Vagina (tissue), 2 donors: ENCODE results near the gene EFEMP2. TPM values are rescaled to one million over a fixed set of nuclear protein-coding genes. Genes with fewer than 3 reads are reported as not detected.

Source experiments
- DNase-seq, 2 donors: peaks; one replicate each; pipeline ENCODE4 v3.0.0-alpha.2; 2017; ENCODE audit errors: extremely low spot score in 2 of 2
- H3K27ac ChIP-seq: fragments of 200-600 bp; sonication (generic); one replicate; pipeline ENCODE4 v1.5.1; 2019
- H3K27me3 ChIP-seq: fragments of 200-600 bp; sonication (generic); one replicate; pipeline ENCODE4 v1.5.1; 2019
- H3K36me3 ChIP-seq, 2 donors: fragments of 200-600 bp; sonication (generic); one replicate each; pipeline ENCODE4 v1.5.1; 2017 to 2019
- H3K4me1 ChIP-seq: fragments of 200-600 bp; sonication (generic); one replicate; pipeline ENCODE4 v1.5.1; 2019
- H3K4me3 ChIP-seq, 2 donors: fragments of 200-600 bp; sonication (generic); 1 replicate in 1 of 2; 2 replicates in 1 of 2; pipeline ENCODE4 v1.5.1; 2016 to 2019
- H3K9me3 ChIP-seq: fragments of 200-600 bp; sonication (generic); one replicate; pipeline ENCODE4 v1.5.1; 2019
- POLR2A ChIP-seq, 2 donors: fragments of 450-650 bp; IDR thresholded peaks; one replicate each; pipeline ENCODE4 v1.6.1; 2017; ENCODE audit warnings: antibody characterized with exemption in 2 of 2, mild to moderate bottlenecking in 2 of 2, moderate library complexity in 2 of 2
- POLR2AphosphoS5 ChIP-seq, 2 donors: sonication (generic); formaldehyde crosslinking; IDR thresholded peaks; one replicate each; pipeline ENCODE4 v1.9.0; 2017; ENCODE audit warnings: antibody characterized with exemption in 2 of 2, mild to moderate bottlenecking in 2 of 2, low read depth in 1 of 2; ENCODE audit not compliant: insufficient read depth in 1 of 2
- intact Hi-C: fragments of 100-400 bp; cut with DNase I; formaldehyde crosslinking; loops from one replicate; pipeline ENCODE4 v1.15.1; 2023
- total RNA-seq: library from RNA; depleted of rRNA; stranded (reverse); fragments of >200 nt; gene quantifications from one replicate; pipeline ENCODE4 v1.2.3, GENCODE V29; 2016
- TF ChIP-seq, protein P1 (sequence below), 3 experiments: fragments of 450-650 bp in 2 of 3; fragments of 200-600 bp in 1 of 3; sonication (generic) in 1 of 3; IDR thresholded peaks; one replicate each; pipeline ENCODE4 v1.5.1; 2017 to 2019; ENCODE audit warnings: antibody characterized with exemption in 3 of 3, mild to moderate bottlenecking in 2 of 3, moderate library complexity in 2 of 3

Gene EFEMP2
- total RNA-seq, 1 donor from 2014 or later: 57.9 TPM

DNA sequence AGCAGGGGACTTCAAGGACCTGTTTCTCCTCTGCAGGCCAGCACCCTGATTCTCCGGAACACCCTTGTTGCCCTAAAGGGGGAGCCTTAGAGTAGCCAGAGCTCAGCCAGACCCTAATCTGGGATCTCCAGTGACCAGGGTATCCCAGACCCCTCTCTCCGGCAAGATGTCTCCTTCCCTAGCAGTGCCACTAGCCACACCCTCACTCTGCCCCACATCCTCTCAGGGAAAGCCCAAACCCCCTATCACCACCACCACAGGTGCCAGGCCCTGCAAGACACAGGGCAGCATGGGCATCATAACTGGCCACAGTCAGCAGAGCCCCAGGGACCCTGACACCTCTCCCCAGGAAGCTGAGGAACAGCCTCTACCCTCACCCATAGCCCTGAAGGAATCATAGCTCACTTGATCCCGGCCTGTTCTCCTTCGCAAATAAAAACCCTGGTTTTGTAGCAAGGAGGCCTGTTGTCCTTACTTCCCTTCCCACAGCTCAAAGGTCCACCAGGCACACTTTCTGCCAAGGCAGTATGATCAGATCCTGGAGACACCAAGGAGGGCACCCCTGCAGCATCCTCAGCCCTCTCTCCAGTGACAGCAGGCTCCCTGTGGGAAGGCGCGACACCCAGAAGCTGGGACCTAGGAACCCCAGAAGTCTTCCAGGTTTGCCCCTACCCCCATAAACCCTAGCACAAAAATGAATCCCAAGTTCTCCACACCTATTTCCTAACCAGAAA is 19.2 kb downstream of the EFEMP2 start:
- intact Hi-C loops: no loop called here
- Histone ChIP-seq H3K9me3 (no peaks in the 10 kb centered on the region), H3K27ac (no peak overlapping the region), H3K4me3 (no peak overlapping the region), H3K36me3 (peaks cover 0 to 49% of the 10 kb centered on the region in 2 donors), H3K4me1 (peaks cover 18% of the 10 kb centered on the region), H3K27me3 (no peaks in the 10 kb centered on the region)
- no peak for DNase-seq
- TF ChIP-seq, protein P1, sequence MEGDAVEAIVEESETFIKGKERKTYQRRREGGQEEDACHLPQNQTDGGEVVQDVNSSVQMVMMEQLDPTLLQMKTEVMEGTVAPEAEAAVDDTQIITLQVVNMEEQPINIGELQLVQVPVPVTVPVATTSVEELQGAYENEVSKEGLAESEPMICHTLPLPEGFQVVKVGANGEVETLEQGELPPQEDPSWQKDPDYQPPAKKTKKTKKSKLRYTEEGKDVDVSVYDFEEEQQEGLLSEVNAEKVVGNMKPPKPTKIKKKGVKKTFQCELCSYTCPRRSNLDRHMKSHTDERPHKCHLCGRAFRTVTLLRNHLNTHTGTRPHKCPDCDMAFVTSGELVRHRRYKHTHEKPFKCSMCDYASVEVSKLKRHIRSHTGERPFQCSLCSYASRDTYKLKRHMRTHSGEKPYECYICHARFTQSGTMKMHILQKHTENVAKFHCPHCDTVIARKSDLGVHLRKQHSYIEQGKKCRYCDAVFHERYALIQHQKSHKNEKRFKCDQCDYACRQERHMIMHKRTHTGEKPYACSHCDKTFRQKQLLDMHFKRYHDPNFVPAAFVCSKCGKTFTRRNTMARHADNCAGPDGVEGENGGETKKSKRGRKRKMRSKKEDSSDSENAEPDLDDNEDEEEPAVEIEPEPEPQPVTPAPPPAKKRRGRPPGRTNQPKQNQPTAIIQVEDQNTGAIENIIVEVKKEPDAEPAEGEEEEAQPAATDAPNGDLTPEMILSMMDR (IDR thresholded peaks at IDR 0.05): no peak
- TF ChIP-seq POLR2AphosphoS5 (IDR thresholded peaks at IDR 0.05; ENCODE audit: insufficient read depth in 1 of 2, low read depth in 1 of 2) (no peak), POLR2A (IDR thresholded peaks at IDR 0.05) (no peak)

DNA sequence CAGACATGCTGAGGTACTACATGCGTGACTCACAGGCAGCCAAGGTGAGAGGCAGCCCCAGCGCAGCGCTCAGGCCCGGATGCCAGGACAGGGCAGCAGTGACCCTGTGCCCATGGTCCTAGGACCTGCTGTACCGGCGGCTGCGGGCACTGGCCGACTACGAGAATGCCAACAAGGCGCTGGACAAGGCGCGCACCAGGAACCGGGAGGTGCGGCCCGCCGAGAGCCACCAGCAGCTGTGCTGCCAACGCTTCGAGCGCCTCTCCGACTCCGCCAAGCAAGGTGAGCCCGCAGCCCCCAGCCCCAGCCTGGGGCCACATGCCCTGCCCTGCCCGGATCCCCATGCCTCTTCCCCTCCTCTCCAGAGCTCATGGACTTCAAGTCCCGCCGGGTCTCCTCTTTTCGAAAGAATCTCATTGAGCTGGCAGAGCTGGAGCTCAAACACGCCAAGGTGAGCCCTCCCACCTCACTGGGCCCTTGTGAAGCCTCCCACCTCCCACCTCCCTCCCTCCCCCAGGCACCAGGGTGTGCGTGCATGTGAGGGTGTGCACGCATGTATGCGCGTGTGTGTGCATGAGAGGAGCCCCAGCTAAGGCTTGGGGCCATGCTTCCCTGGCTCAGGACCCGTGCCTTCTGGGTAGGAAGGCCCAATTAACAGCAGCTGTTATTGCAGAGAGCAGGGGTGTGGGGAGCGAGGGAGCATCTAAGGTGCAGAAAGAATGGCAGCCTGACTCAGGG is 19.9 kb downstream of the EFEMP2 start:
- intact Hi-C loops: no loop called here
- Histone ChIP-seq H3K4me3 (no peak overlapping the region), H3K27me3 (no peaks in the 10 kb centered on the region), H3K36me3 (peaks cover 0 to 49% of the 10 kb centered on the region in 2 donors), H3K27ac (no peak overlapping the region), H3K4me1 (peaks cover 18% of the 10 kb centered on the region), H3K9me3 (no peaks in the 10 kb centered on the region)
- no peak for DNase-seq
- TF ChIP-seq, protein P1 (IDR thresholded peaks at IDR 0.05): no peak

DNA sequence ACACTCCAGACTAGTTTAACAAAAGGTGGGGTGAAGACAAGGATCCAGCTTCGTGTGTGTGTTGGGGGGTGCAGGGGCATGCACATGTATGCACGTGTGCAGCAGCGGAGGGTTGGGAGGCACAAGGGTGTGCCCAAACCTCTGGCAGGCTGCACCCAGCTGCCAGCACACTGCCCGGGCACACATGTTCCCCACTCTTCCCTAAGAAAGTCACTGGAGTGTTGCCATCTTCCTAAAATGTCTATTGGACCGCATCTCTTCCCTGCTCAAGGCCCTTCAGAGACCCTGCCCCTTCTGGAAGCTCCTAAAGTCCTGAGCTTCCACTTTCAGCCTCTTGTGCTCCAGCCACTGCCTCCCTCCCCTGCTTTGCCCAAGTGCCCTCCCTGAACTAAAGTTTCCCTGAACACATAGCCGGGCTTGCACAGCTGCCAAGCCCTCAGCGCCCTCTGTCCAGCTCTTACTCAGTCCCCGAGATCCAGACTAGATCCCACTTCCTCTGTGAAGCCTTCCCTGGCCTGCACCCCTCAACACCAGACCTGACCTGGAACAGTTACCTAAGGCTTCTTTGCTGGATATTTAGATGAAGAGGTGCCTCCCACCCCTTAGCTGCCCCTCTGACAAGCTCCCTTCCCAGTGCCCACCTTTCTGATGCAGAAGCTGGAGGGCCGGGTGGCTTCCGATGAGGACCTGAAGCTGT is 20.6 kb downstream of the EFEMP2 start:
- Histone ChIP-seq H3K36me3 (peaks cover 0 to 49% of the 10 kb centered on the region in 2 donors), H3K27me3 (no peaks in the 10 kb centered on the region), H3K27ac (no peak overlapping the region), H3K9me3 (no peaks in the 10 kb centered on the region), H3K4me3 (no peak overlapping the region), H3K4me1 (peaks cover 18% of the 10 kb centered on the region)
- intact Hi-C loops: no loop called here
- DNase-seq: no peak
- TF ChIP-seq POLR2A (IDR thresholded peaks at IDR 0.05) (no peak), POLR2AphosphoS5 (IDR thresholded peaks at IDR 0.05; ENCODE audit: insufficient read depth in 1 of 2, low read depth in 1 of 2) (no peak)
- TF ChIP-seq, protein P1 (IDR thresholded peaks at IDR 0.05): no peak

DNA sequence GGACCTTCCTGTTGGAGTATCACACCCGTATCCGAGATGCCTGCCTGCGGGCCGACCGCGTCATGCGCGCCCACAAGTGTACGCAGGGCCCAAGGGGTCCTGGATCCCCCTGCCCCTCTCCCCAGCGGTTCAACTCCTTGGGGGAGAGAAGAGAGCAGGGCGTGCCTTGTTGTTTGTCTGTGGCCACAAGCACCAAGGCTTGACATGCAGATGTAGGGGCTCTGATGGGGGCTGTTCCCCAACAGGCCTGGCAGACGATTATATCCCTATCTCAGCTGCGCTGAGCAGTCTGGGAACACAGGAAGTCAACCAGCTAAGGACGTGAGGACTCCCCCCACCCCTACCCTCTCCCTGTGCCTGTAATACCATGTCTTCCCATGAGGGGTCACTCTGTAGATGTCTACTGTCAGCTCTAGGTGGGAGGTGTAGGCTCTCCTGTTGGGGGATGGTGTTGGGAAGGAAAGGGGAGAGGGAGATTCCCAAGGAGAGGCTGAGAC is 21.5 kb downstream of the EFEMP2 start:
- H3K27ac ChIP-seq: no peak overlapping the region
- no peaks in the 10 kb centered on the region for H3K9me3 ChIP-seq
- no peak for DNase-seq
- H3K4me1 ChIP-seq: peaks cover 11% of the 10 kb centered on the region
- intact Hi-C loops: no loop called here
- peaks cover 0 to 47% of the 10 kb centered on the region in 2 donors for H3K36me3 ChIP-seq
- H3K27me3 ChIP-seq: no peaks in the 10 kb centered on the region
- no peak overlapping the region for H3K4me3 ChIP-seq
- TF ChIP-seq POLR2A (IDR thresholded peaks at IDR 0.05): no peak
- TF ChIP-seq, protein P1 (IDR thresholded peaks at IDR 0.05): peak in 1 of 3 experiments; percentile 8
